Mucosa of rectum (tissue), 2 donors: ENCODE data around the gene GLT8D1.

Source experiments
- H3K27ac ChIP-seq, 2 donors: one replicate each; pipeline ENCODE4 v1.7.0; 2013; ENCODE audit warnings: inconsistent platforms in 2 of 2, low read depth in 2 of 2, low read length in 2 of 2
- H3K27me3 ChIP-seq, 2 donors: one replicate each; pipeline ENCODE4 v1.7.0; 2013; ENCODE audit warnings: low read length in 2 of 2; ENCODE audit not compliant: control insufficient read depth in 2 of 2, insufficient read depth in 2 of 2
- H3K36me3 ChIP-seq, 2 donors: one replicate each; pipeline ENCODE4 v1.7.0; 2013; ENCODE audit warnings: low read length in 2 of 2; ENCODE audit not compliant: control insufficient read depth in 2 of 2, insufficient read depth in 2 of 2
- H3K4me1 ChIP-seq, 2 donors: one replicate each; pipeline ENCODE4 v1.7.0; 2013; ENCODE audit warnings: low read length in 2 of 2, mild to moderate bottlenecking in 1 of 2; ENCODE audit not compliant: control insufficient read depth in 2 of 2, insufficient read depth in 2 of 2
- H3K4me3 ChIP-seq, 2 donors: one replicate each; pipeline ENCODE4 v1.7.0; 2013; ENCODE audit warnings: low read length in 2 of 2
- H3K9ac ChIP-seq, 2 donors: one replicate each; pipeline ENCODE4 v1.7.0; 2013; ENCODE audit warnings: low read length in 2 of 2, low read depth in 1 of 2, mild to moderate bottlenecking in 1 of 2
- H3K9me3 ChIP-seq, 2 donors: one replicate each; pipeline ENCODE4 v1.7.0; 2013; ENCODE audit warnings: low read length in 2 of 2; ENCODE audit not compliant: control insufficient read depth in 2 of 2
- donor health status: healthy.
- donor health status: Normal muscosa, but diverticular disease.

GLT8D1 gene

GRCh38 chr3:52712291-52713212 is 7.0 kb upstream of the GLT8D1 start:
- Histone ChIP-seq H3K27ac (no peak overlapping the region), H3K36me3 (peaks cover 8 to 17% of the 10 kb centered on the region in 2 donors), H3K4me3 (no peak overlapping the region), H3K27me3 (no peaks in the 10 kb centered on the region), H3K9me3 (no peaks in the 10 kb centered on the region), H3K9ac (no peak overlapping the region), H3K4me1 (peaks cover 2 to 6% of the 10 kb centered on the region in 2 donors)

- no peak overlapping the region for H3K9ac ChIP-seq
- H3K27ac ChIP-seq: peak overlapping the region in 1 of 2 donors; percentile 32
- peaks cover 8 to 17% of the 10 kb centered on the region in 2 donors for H3K36me3 ChIP-seq
- no peaks in the 10 kb centered on the region for H3K27me3 ChIP-seq
- no peaks in the 10 kb centered on the region for H3K9me3 ChIP-seq
- no peak overlapping the region for H3K4me3 ChIP-seq
- H3K4me1 ChIP-seq: peaks cover 14 to 15% of the 10 kb centered on the region in 2 donors
These were observed 4.9 kb upstream of the GLT8D1 start for GRCh38 chr3:52710512-52710911.

- H3K27me3 ChIP-seq: no peaks in the 10 kb centered on the region
- H3K36me3 ChIP-seq: peaks cover 8 to 16% of the 10 kb centered on the region in 2 donors
- H3K4me1 ChIP-seq: peaks cover 19 to 21% of the 10 kb centered on the region in 2 donors
- no peaks in the 10 kb centered on the region for H3K9me3 ChIP-seq
- H3K4me3 ChIP-seq: peak overlapping the region; percentile 19 to 97
- H3K27ac ChIP-seq: peak overlapping the region in 1 of 2 donors; percentile 43
- no peak overlapping the region for H3K9ac ChIP-seq
These were observed 2.0 kb upstream of the GLT8D1 start for GRCh38 chr3:52707585-52707984.

- H3K9ac ChIP-seq: peak overlapping the region; percentile 75 to 92
- H3K9me3 ChIP-seq: no peaks in the 10 kb centered on the region
- no peaks in the 10 kb centered on the region for H3K27me3 ChIP-seq
- H3K4me3 ChIP-seq: peak overlapping the region; percentile 90 to 97
- peaks cover 19 to 21% of the 10 kb centered on the region in 2 donors for H3K4me1 ChIP-seq
- peaks cover 8 to 13% of the 10 kb centered on the region in 2 donors for H3K36me3 ChIP-seq
- peak overlapping the region; percentile 88 to 92 for H3K27ac ChIP-seq
These were observed 228 bp downstream of the GLT8D1 start for GRCh38 chr3:52705438-52705687.

- peaks cover 19 to 21% of the 10 kb centered on the region in 2 donors for H3K4me1 ChIP-seq
- H3K36me3 ChIP-seq: peaks cover 8 to 16% of the 10 kb centered on the region in 2 donors
- H3K4me3 ChIP-seq: peak overlapping the region; percentile 90 to 97
- H3K9ac ChIP-seq: peak overlapping the region; percentile 75 to 92
- H3K27me3 ChIP-seq: no peaks in the 10 kb centered on the region
- H3K9me3 ChIP-seq: no peaks in the 10 kb centered on the region
- peak overlapping the region; percentile 88 to 92 for H3K27ac ChIP-seq
These were observed 767 bp downstream of the GLT8D1 start for GRCh38 chr3:52704611-52705437.

GRCh38 chr3:52703341-52703740 is 2.2 kb downstream of the GLT8D1 start:
- H3K27ac ChIP-seq: no peak overlapping the region
- no peak overlapping the region for H3K9ac ChIP-seq
- H3K9me3 ChIP-seq: no peaks in the 10 kb centered on the region
- peaks cover 3 to 9% of the 10 kb centered on the region in 2 donors for H3K36me3 ChIP-seq
- peaks cover 19 to 21% of the 10 kb centered on the region in 2 donors for H3K4me1 ChIP-seq
- H3K27me3 ChIP-seq: no peaks in the 10 kb centered on the region
- H3K4me3 ChIP-seq: peak overlapping the region in 1 of 2 donors; percentile 33

GRCh38 chr3:52697632-52697965 is 8.0 kb downstream of the GLT8D1 start:
- Histone ChIP-seq H3K9ac (no peak overlapping the region), H3K27ac (peak overlapping the region in 1 of 2 donors; percentile 7), H3K4me1 (peaks cover 0 to 4% of the 10 kb centered on the region in 2 donors), H3K4me3 (no peak overlapping the region), H3K36me3 (peaks cover 49 to 53% of the 10 kb centered on the region in 2 donors), H3K27me3 (no peaks in the 10 kb centered on the region), H3K9me3 (no peaks in the 10 kb centered on the region)

GRCh38 chr3:52696830-52697631 is 8.6 kb downstream of the GLT8D1 start:
- Histone ChIP-seq H3K27ac (peak overlapping the region in 1 of 2 donors; percentile 7), H3K27me3 (no peaks in the 10 kb centered on the region), H3K4me1 (peaks cover 0 to 4% of the 10 kb centered on the region in 2 donors), H3K36me3 (peaks cover 51 to 59% of the 10 kb centered on the region in 2 donors), H3K4me3 (no peak overlapping the region), H3K9ac (no peak overlapping the region), H3K9me3 (no peaks in the 10 kb centered on the region)

- peaks cover 55 to 66% of the 10 kb centered on the region in 2 donors for H3K36me3 ChIP-seq
- no peaks in the 10 kb centered on the region for H3K27me3 ChIP-seq
- no peaks in the 10 kb centered on the region for H3K9me3 ChIP-seq
- no peak overlapping the region for H3K4me3 ChIP-seq
- peaks cover 0 to 4% of the 10 kb centered on the region in 2 donors for H3K4me1 ChIP-seq
- no peak overlapping the region for H3K9ac ChIP-seq
- H3K27ac ChIP-seq: no peak overlapping the region
These were observed 9.6 kb downstream of the GLT8D1 start for GRCh38 chr3:52695798-52696671.
